ENCODE results near the gene ATP6AP1.
"Not testable (repeated sequence)": the region's sequence is repeated elsewhere in the genome, so short reads cannot be mapped to it uniquely, and the experiment has no call there.

Gene ATP6AP1

GRCh38 chrX:154396973-154397887 lies 31.2 kb upstream of the ATP6AP1 start:
- H3K4me3 ChIP-seq (ENCODE audit: low read depth, low read length), result peak overlapping the region; percentile 88
- in situ Hi-C loops (cut with HindIII; ENCODE audit: low sequenced_read_pairs), result no loop called here
- no peak for DNase-seq (ENCODE audit: low read depth)
- TF ChIP-seq CTCF (IDR thresholded peaks at IDR 0.05; ENCODE audit: low read depth, low read length, missing control alignments), result no peak

GRCh38 chrX:154397888-154398667 lies 30.4 kb upstream of the ATP6AP1 start, which contains the start of gene RPL10:
Gene RPL10 (plus strand): TSS chrX:154398377. CDS start chrX:154398520, 143 bp downstream.
- DNase-seq (ENCODE audit: low read depth), result peak; percentile 91
- peak within 1 kb of the TSS; percentile 88 for H3K4me3 ChIP-seq (ENCODE audit: low read depth, low read length)
- in situ Hi-C loops (cut with HindIII; ENCODE audit: low sequenced_read_pairs), result no loop called here
- TF ChIP-seq CTCF (IDR thresholded peaks at IDR 0.05; ENCODE audit: low read depth, low read length, missing control alignments), result no peak

GRCh38 chrX:154398668-154399526 lies 29.6 kb upstream of the ATP6AP1 start:
- peak; percentile 74 for TF ChIP-seq CTCF (IDR thresholded peaks at IDR 0.05; ENCODE audit: low read depth, low read length, missing control alignments)
- in situ Hi-C loops (cut with HindIII; ENCODE audit: low sequenced_read_pairs), result no loop called here
- peak; percentile 69 for DNase-seq (ENCODE audit: low read depth)
- peak overlapping the region; percentile 88 for H3K4me3 ChIP-seq (ENCODE audit: low read depth, low read length)

GRCh38 chrX:154399527-154400368 lies 28.7 kb upstream of the ATP6AP1 start:
- no peak for DNase-seq (ENCODE audit: low read depth)
- TF ChIP-seq CTCF (IDR thresholded peaks at IDR 0.05; ENCODE audit: low read depth, low read length, missing control alignments), result no peak
- H3K4me3 ChIP-seq (ENCODE audit: low read depth, low read length), result peak overlapping the region; percentile 88
- in situ Hi-C loops (cut with HindIII; ENCODE audit: low sequenced_read_pairs), result no loop called here

- DNase-seq (ENCODE audit: low read depth); in situ Hi-C loops (cut with HindIII; ENCODE audit: low sequenced_read_pairs): not testable (repeated sequence)
- H3K4me3 ChIP-seq (ENCODE audit: low read depth, low read length), result peak overlapping the region; percentile 88
Observed at GRCh38 chrX:154400369-154400817, 28.1 kb upstream of the ATP6AP1 start.
